HEK293T (cell line): ENCODE data around the gene PRMT7.
"Not testable (repeated sequence)": the region's sequence is repeated elsewhere in the genome, so short reads cannot be mapped to it uniquely, and the experiment has no call there.

ENCODE experiments used
- CTCF ChIA-PET: fragments of 350-600 bp; formaldehyde crosslinking; extraction: SDS; loops from one replicate; lab custom pipeline; 2021; ENCODE audit warnings: antibody characterized with exemption, inconsistent platforms; lab: Yijun Ruan, JAX
- POLR2A ChIA-PET: fragments of 350-600 bp; formaldehyde crosslinking; extraction: SDS; loops from one replicate; lab custom pipeline; 2020; ENCODE audit warnings: antibody characterized with exemption, inconsistent platforms; lab: Yijun Ruan, JAX
- DNase-seq: peaks from one replicate; pipeline ENCODE4 v3.0.0; 2012; ENCODE audit warnings: mixed read lengths; ENCODE audit errors: extremely low spot score
- ARNT ChIP-seq: fragments of 450-650 bp; IDR thresholded peaks from 2 replicates; pipeline ENCODE4 v1.6.1; 2017; ENCODE audit warnings: mild to moderate bottlenecking
- BHLHE40 ChIP-seq: fragments of 450-650 bp; IDR thresholded peaks from 2 replicates; pipeline ENCODE4 v1.6.1; 2016; ENCODE audit warnings: mild to moderate bottlenecking, moderate library complexity, borderline replicate concordance
- CTBP1 ChIP-seq: fragments of 450-650 bp; IDR thresholded peaks from 2 replicates; pipeline ENCODE4 v1.6.1; 2016; ENCODE audit warnings: borderline replicate concordance
- ELF4 ChIP-seq: fragments of 450-650 bp; IDR thresholded peaks from 2 replicates; pipeline ENCODE4 v1.6.1; 2017; ENCODE audit warnings: antibody characterized with exemption
- FOXA1 ChIP-seq: fragments of 450-650 bp; IDR thresholded peaks from 2 replicates; pipeline ENCODE4 v1.6.1; 2016; ENCODE audit warnings: mild to moderate bottlenecking
- FOXK2 ChIP-seq: fragments of 450-650 bp; IDR thresholded peaks from 2 replicates; pipeline ENCODE4 v1.6.1; 2016; ENCODE audit warnings: mild to moderate bottlenecking
- FOXM1 ChIP-seq: fragments of 450-650 bp; IDR thresholded peaks from 2 replicates; pipeline ENCODE4 v1.6.1; 2017; ENCODE audit warnings: mild to moderate bottlenecking, borderline replicate concordance
- HDGF ChIP-seq: fragments of 450-650 bp; IDR thresholded peaks from 2 replicates; pipeline ENCODE4 v1.6.1; 2017; ENCODE audit warnings: antibody characterized with exemption, borderline replicate concordance
- L3MBTL2 ChIP-seq: fragments of 450-650 bp; conservative IDR thresholded peaks from 2 replicates; pipeline ENCODE4 v1.6.1; 2016; ENCODE audit warnings: mild to moderate bottlenecking
- LEF1 ChIP-seq: fragments of 450-650 bp; IDR thresholded peaks from 2 replicates; pipeline ENCODE4 v1.6.1; 2017; ENCODE audit warnings: mild to moderate bottlenecking, borderline replicate concordance
- NFRKB ChIP-seq: fragments of 450-650 bp; IDR thresholded peaks from 2 replicates; pipeline ENCODE4 v1.6.1; 2016; ENCODE audit warnings: mild to moderate bottlenecking, moderate library complexity
- SP1 ChIP-seq: fragments of 450-650 bp; IDR thresholded peaks from 2 replicates; pipeline ENCODE4 v1.6.1; 2017
- SUZ12 ChIP-seq: fragments of 450-650 bp; IDR thresholded peaks from 2 replicates; pipeline ENCODE4 v1.6.1; 2016; ENCODE audit warnings: mild to moderate bottlenecking
- TARDBP ChIP-seq: fragments of 450-650 bp; IDR thresholded peaks from 2 replicates; pipeline ENCODE4 v1.6.1; 2016
- ZNF384 ChIP-seq: fragments of 450-650 bp; IDR thresholded peaks from 2 replicates; pipeline ENCODE4 v1.6.1; 2016
- TF ChIP-seq, protein P1 (sequence below): fragments of 450-650 bp; IDR thresholded peaks from 2 replicates; pipeline ENCODE4 v1.6.1; 2016

The PRMT7 gene

GRCh38 chr16:68286153-68287074, 24.4 kb upstream of the PRMT7 start:
- ChIA-PET CTCF (no interaction called here), POLR2A (interaction anchor here (2.3 kb wide), 1 partner anchor 24 kb away, joined by 8 read pairs; the partner anchor contains the start of genes PRMT7 and SLC7A6OS)
- TF ChIP-seq FOXA1 = no peak
- TF ChIP-seq HDGF = no peak
- no peak for TF ChIP-seq LEF1
- TF ChIP-seq ARNT = no peak
- no peak for TF ChIP-seq SUZ12
- TF ChIP-seq, protein P1, sequence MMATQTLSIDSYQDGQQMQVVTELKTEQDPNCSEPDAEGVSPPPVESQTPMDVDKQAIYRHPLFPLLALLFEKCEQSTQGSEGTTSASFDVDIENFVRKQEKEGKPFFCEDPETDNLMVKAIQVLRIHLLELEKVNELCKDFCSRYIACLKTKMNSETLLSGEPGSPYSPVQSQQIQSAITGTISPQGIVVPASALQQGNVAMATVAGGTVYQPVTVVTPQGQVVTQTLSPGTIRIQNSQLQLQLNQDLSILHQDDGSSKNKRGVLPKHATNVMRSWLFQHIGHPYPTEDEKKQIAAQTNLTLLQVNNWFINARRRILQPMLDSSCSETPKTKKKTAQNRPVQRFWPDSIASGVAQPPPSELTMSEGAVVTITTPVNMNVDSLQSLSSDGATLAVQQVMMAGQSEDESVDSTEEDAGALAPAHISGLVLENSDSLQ = no peak
- no peak for TF ChIP-seq TARDBP
- no peak for TF ChIP-seq ELF4
- TF ChIP-seq CTBP1 = no peak
- TF ChIP-seq NFRKB = no peak
- no peak for TF ChIP-seq FOXK2
- no peak for TF ChIP-seq ZNF384
- TF ChIP-seq FOXM1 = no peak
- TF ChIP-seq SP1 = no peak
- no peak for TF ChIP-seq L3MBTL2
- no peak for TF ChIP-seq BHLHE40
- no peak for DNase-seq

- no peak for DNase-seq
- ChIA-PET POLR2A (no interaction called here), CTCF (interaction anchor here (1.0 kb wide), 1 partner anchor 25 kb away, joined by 3 read pairs; no protein-coding TSS in a partner anchor)
- TF ChIP-seq, protein P1 = no peak
- no peak for TF ChIP-seq HDGF
- TF ChIP-seq NFRKB = no peak
- TF ChIP-seq FOXK2 = no peak
- TF ChIP-seq SUZ12 = no peak
- no peak for TF ChIP-seq ARNT
- no peak for TF ChIP-seq TARDBP
- TF ChIP-seq SP1 = no peak
- no peak for TF ChIP-seq ELF4
- no peak for TF ChIP-seq BHLHE40
- TF ChIP-seq FOXA1 = no peak
- no peak for TF ChIP-seq FOXM1
These were observed 23.3 kb upstream of the PRMT7 start for GRCh38 chr16:68287276-68288251.

DNA sequence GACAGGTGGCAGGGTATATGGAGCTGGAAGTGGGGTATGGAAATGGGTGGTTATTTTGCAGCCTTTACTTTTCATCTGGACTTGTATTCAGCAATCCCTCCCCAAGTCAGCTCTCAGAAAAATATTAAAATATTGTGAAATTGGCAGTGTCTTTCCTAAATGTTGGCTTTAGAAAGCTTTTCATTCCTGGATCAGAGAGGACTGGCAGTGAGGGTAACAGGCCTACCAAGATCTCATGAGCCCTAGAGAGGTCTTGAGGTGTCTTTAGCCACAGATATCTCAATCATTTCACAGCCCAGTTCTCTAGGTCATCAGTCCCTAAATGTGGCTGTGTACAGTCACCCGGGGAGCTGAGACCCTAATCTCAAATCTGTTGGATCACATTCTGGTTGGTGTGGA, 22.6 kb upstream of the PRMT7 start:
- no peak for DNase-seq
- CTCF ChIA-PET = interaction anchor here (1.0 kb wide), 1 partner anchor 26 kb away, joined by 3 read pairs; no protein-coding TSS in a partner anchor
- POLR2A ChIA-PET = no interaction called here

DNA sequence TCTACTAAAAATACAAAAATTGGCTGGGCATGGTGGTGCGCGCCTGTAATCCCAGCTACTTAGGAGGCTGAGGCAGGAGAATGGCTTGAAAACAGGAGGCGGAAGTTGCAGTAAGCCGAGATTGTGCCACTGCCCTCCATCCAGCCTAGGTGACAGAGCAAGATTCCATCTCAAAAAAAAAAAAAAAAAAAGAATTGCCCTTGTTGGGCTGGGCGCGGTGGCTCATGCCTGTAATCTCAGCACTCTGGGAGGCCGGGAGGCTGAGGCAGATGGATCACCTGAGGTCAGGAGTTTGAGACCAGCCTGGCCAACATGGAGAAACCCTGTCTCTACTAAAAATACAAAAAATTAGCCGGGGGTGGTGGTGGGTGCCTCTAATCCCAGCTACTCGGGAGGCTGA, 22.0 kb upstream of the PRMT7 start:
- DNase-seq, POLR2A ChIA-PET: not testable (repeated sequence)
- CTCF ChIA-PET = interaction anchor here (1.0 kb wide), 1 partner anchor 26 kb away, joined by 3 read pairs; no protein-coding TSS in a partner anchor

More for the DNA sequence above, 22.6 kb upstream of the PRMT7 start:
- TF ChIP-seq FOXA1 (no peak), HDGF (no peak), CTBP1 (no peak), ELF4 (no peak), FOXM1 (no peak), TARDBP (no peak), LEF1 (no peak), NFRKB (no peak), FOXK2 (no peak), ZNF384 (no peak), SP1 (no peak), ARNT (no peak), BHLHE40 (no peak), L3MBTL2 (no peak), SUZ12 (no peak)
- TF ChIP-seq, protein P1 = no peak

- no peak for DNase-seq
- ChIA-PET POLR2A (no interaction called here), CTCF (no interaction called here)
- TF ChIP-seq LEF1 (no peak), FOXK2 (no peak), SUZ12 (no peak)
- TF ChIP-seq, protein P1 = no peak
These were observed 21.6 kb upstream of the PRMT7 start for GRCh38 chr16:68289202-68289601.
